Right atrium auricular region (tissue), 2 donors: ENCODE data around the gene ZNHIT3. TPM values are rescaled to one million over a fixed set of nuclear protein-coding genes. Genes with fewer than 3 reads are reported as not detected.
"Not testable (repeated sequence)": the region's sequence is repeated elsewhere in the genome, so short reads cannot be mapped to it uniquely, and the experiment has no call there.

Experiments used
- DNase-seq: peaks from one replicate; pipeline ENCODE4 v3.0.0-alpha.2; 2019; ENCODE audit warnings: low spot score
- H3K27ac ChIP-seq, 2 donors: fragments of 200-600 bp; sonication (generic); 1 replicate in 1 of 2; 2 replicates in 1 of 2; pipeline ENCODE4 v1.5.1; 2016 to 2019
- H3K27me3 ChIP-seq, 2 donors: fragments of 200-600 bp; sonication (generic); one replicate each; pipeline versions ENCODE4 v1.5.1 to v1.6.0; 2017 to 2019
- H3K36me3 ChIP-seq: fragments of 200-600 bp; sonication (generic); one replicate; pipeline ENCODE4 v1.5.1; 2016
- H3K4me1 ChIP-seq, 2 donors: fragments of 200-600 bp; sonication (generic); one replicate each; pipeline versions ENCODE4 v1.5.1 to v1.6.0; 2017 to 2019
- H3K4me3 ChIP-seq, 2 donors: fragments of 200-600 bp; sonication (generic); 1 replicate in 1 of 2; 2 replicates in 1 of 2; pipeline ENCODE4 v1.5.1; 2017 to 2019; ENCODE audit warnings: mild to moderate bottlenecking in 1 of 2, moderate library complexity in 1 of 2
- H3K9me3 ChIP-seq, 2 donors: fragments of 200-600 bp; sonication (generic); one replicate each; pipeline ENCODE4 v1.5.1; 2019
- CTCF ChIP-seq, 2 donors: fragments of 200-600 bp; sonication (generic); IDR thresholded peaks; one replicate each; pipeline ENCODE4 v1.5.1; 2019; ENCODE audit warnings: antibody characterized with exemption in 2 of 2
- total RNA-seq, 2 donors: library from RNA; depleted of rRNA; stranded (reverse); fragments of >200 nt; gene quantifications; one replicate each; pipeline ENCODE4 v1.1.0, GENCODE V29; 2016

ZNHIT3 gene
- total RNA-seq, 2 donors from 2014 or later = 16.4 to 17.6 TPM

- no peak overlapping the region for H3K27ac ChIP-seq
- TF ChIP-seq CTCF (IDR thresholded peaks at IDR 0.05) = peak; percentile 92 to 98
- peak; percentile 83 for DNase-seq
- H3K27me3 ChIP-seq = no peaks in the 10 kb centered on the region
- H3K4me3 ChIP-seq = peak overlapping the region; percentile 32 to 46
- H3K9me3 ChIP-seq = no peaks in the 10 kb centered on the region
- H3K36me3 ChIP-seq = no peaks in the 10 kb centered on the region
- H3K4me1 ChIP-seq = peaks cover 0 to 29% of the 10 kb centered on the region in 2 donors
Measured at GRCh38 chr17:36482611-36483504, 3.6 kb upstream of the ZNHIT3 start.

GRCh38 chr17:36484021-36484420, 2.5 kb upstream of the ZNHIT3 start:
- not testable (repeated sequence) for H3K4me3 ChIP-seq, H3K36me3 ChIP-seq, H3K9me3 ChIP-seq, DNase-seq, H3K27me3 ChIP-seq, H3K27ac ChIP-seq
- H3K4me1 ChIP-seq = peaks cover 0 to 33% of the 10 kb centered on the region in 2 donors

DNA sequence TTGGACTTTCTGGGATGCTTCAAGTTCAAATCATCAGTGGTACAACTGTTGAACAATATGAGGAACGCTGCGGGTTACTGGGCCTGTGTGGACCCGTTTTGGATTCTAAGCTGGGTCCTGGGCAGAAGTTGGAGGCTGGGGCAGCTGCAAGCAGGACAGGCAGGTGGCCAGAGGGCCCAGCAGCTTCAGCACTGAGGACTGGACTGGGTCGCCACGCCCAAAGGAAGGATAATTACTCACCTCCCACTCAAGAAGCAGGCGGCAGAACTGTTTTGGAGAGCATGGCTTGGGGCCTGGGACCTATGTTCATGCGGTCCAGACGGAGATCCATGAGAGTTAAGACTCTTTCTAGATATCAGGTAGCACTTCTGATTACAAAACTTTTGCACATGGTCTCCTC, 1.5 kb upstream of the ZNHIT3 start:
- TF ChIP-seq CTCF (IDR thresholded peaks at IDR 0.05) = no peak
- no peaks in the 10 kb centered on the region for H3K9me3 ChIP-seq
- no peak overlapping the region for H3K27ac ChIP-seq
- no peaks in the 10 kb centered on the region for H3K36me3 ChIP-seq
- no peak overlapping the region for H3K4me3 ChIP-seq
- no peaks in the 10 kb centered on the region for H3K27me3 ChIP-seq
- peaks cover 0 to 33% of the 10 kb centered on the region in 2 donors for H3K4me1 ChIP-seq
- DNase-seq = no peak

DNA sequence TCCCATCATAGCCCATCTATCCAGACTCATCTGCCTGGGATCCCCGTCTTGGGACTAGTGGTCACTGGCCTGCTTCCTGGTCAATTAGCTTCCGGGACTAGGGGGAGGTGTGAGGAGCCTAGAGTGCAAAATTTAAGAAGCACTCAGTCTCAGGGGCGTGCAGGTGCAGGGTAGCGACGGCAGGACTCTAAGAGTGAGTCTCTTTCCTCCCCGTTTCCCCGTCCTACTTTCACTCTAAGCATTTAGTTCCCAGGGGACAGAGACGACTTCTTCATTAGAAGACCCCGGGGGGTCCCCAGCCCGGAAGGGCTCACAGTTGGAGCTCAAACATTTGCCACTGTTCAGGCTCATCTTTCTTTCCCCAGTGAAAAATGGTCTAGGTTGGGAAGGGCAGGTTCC, 677 bp upstream of the ZNHIT3 start:
- Histone ChIP-seq H3K9me3 (no peaks in the 10 kb centered on the region), H3K27me3 (no peaks in the 10 kb centered on the region), H3K36me3 (no peaks in the 10 kb centered on the region), H3K4me3 (peak overlapping the region; percentile 91 to 95), H3K4me1 (peaks cover 0 to 33% of the 10 kb centered on the region in 2 donors), H3K27ac (peak overlapping the region; percentile 81 to 88)
- no peak for DNase-seq
- TF ChIP-seq CTCF (IDR thresholded peaks at IDR 0.05) = no peak

GRCh38 chr17:36493956-36494355, 7.5 kb downstream of the ZNHIT3 start:
- H3K4me3 ChIP-seq = no peak overlapping the region
- no peaks in the 10 kb centered on the region for H3K27me3 ChIP-seq
- H3K36me3 ChIP-seq = peaks cover 64% of the 10 kb centered on the region
- no peak for DNase-seq
- TF ChIP-seq CTCF (IDR thresholded peaks at IDR 0.05) = no peak
- no peak overlapping the region for H3K27ac ChIP-seq
- H3K9me3 ChIP-seq = no peaks in the 10 kb centered on the region
- no peaks in the 10 kb centered on the region for H3K4me1 ChIP-seq

GRCh38 chr17:36494674-36495073, 8.2 kb downstream of the ZNHIT3 start:
- Histone ChIP-seq H3K4me1 (no peaks in the 10 kb centered on the region), H3K36me3 (peaks cover 67% of the 10 kb centered on the region), H3K4me3 (no peak overlapping the region)

More at GRCh38 chr17:36494674-36495073, 8.2 kb downstream of the ZNHIT3 start:
- TF ChIP-seq CTCF (IDR thresholded peaks at IDR 0.05) = no peak
- Histone ChIP-seq H3K27ac (no peak overlapping the region), H3K9me3 (no peaks in the 10 kb centered on the region), H3K27me3 (no peaks in the 10 kb centered on the region)
- no peak for DNase-seq
